Measurements from ENCODE around the gene RNF144B.
"Not testable (repeated sequence)": the region's sequence is repeated elsewhere in the genome, so short reads cannot be mapped to it uniquely, and the experiment has no call there.

- TF ChIP-seq TAF9B (IDR thresholded peaks at IDR 0.05; ENCODE audit: partially characterized antibody); MGA (IDR thresholded peaks at IDR 0.05); HDAC6 (IDR thresholded peaks at IDR 0.05; ENCODE audit: low read depth, low read length); POLR2AphosphoS5 (IDR thresholded peaks at IDR 0.05; ENCODE audit: control insufficient read depth, insufficient read depth, low read depth, low read length); JUND (IDR thresholded peaks at IDR 0.05; ENCODE audit: borderline replicate concordance, low read depth, low read length); JUND (tag; IDR thresholded peaks at IDR 0.05; ENCODE audit: borderline replicate concordance, low read depth, low read length); E4F1 (CRISPR knock-in tag; IDR thresholded peaks at IDR 0.05; ENCODE audit: borderline replicate concordance); ZNF282 (CRISPR knock-in tag; IDR thresholded peaks at IDR 0.05): not testable (repeated sequence)
These were observed 22.6 kb upstream of the RNF144B start for GRCh38 chr6:18364561-18364960.

Measured in K562 (cell line).